ENCODE results near the gene NTM.

The NTM gene

DNA sequence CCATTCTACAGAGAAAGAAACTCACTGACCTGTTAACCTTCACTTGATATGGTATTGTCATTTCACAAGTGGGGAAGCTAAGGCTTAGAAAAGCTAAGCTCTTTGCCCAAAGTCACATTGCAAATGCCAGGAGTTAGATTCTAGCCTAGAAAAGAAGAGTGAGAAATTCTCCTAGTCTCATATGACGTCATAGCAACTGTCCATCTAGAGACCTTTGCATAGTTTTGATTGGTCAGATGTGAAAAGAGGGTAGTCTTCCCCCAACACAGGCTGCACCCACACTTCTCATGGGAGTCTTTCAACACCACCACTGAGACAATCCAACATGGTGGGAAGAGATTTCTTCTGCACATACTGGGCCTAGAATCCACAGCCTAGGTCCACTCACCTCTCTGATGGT, 197.9 kb downstream of the NTM start:
- DNase-seq (ENCODE audit: insufficient read length, low spot score) (no peak), FAIRE-seq (no peak)
- TF ChIP-seq, protein P1, sequence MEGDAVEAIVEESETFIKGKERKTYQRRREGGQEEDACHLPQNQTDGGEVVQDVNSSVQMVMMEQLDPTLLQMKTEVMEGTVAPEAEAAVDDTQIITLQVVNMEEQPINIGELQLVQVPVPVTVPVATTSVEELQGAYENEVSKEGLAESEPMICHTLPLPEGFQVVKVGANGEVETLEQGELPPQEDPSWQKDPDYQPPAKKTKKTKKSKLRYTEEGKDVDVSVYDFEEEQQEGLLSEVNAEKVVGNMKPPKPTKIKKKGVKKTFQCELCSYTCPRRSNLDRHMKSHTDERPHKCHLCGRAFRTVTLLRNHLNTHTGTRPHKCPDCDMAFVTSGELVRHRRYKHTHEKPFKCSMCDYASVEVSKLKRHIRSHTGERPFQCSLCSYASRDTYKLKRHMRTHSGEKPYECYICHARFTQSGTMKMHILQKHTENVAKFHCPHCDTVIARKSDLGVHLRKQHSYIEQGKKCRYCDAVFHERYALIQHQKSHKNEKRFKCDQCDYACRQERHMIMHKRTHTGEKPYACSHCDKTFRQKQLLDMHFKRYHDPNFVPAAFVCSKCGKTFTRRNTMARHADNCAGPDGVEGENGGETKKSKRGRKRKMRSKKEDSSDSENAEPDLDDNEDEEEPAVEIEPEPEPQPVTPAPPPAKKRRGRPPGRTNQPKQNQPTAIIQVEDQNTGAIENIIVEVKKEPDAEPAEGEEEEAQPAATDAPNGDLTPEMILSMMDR (IDR thresholded peaks at IDR 0.05; ENCODE audit: insufficient read depth, missing control alignments) = no peak

DNA sequence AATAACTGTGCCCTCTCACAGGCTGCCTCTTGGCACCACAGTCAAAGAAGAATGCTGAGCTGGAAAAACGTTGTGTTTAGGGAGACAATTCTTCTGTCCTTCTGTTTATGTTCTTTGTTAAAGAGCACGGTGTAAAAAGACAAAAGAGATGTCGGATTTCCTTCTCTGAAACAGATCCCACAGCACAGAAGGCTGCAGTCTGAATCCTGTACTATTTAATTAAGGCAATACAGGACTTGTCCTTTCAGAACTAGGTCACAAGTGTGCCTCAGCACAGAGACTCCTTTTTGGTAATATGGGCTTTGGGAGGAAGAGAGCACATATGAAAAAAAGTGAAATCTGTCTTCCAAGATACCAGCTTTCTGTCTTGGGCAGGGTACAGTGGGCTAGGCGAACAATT, 201.2 kb downstream of the NTM start:
- TF ChIP-seq, protein P1 (IDR thresholded peaks at IDR 0.05; ENCODE audit: insufficient read depth, missing control alignments) = no peak
- FAIRE-seq = no peak
- DNase-seq (ENCODE audit: insufficient read length, low spot score) = no peak

DNA sequence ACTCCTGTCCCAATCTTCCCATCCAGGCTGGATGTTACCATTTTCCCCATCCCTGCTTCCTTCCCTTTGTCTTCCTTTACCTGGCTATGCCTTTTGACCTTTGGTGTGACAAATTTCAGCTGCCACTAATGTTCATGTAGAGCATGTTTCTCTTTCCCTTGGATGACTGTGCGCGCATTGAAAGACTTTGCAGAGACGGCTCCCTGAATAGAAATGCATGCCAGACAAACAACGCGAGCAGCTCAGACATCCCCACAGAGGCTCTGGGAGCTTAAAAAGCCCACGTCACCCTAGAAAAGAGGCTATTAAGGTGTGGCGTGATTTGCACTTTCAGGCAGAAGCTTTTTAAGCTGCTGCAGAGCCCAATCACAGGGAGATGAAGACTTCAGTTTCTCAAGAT, 202.0 kb downstream of the NTM start:
- TF ChIP-seq, protein P1 (IDR thresholded peaks at IDR 0.05; ENCODE audit: insufficient read depth, missing control alignments) = no peak
- FAIRE-seq (no peak), DNase-seq (ENCODE audit: insufficient read length, low spot score) (no peak)

DNA sequence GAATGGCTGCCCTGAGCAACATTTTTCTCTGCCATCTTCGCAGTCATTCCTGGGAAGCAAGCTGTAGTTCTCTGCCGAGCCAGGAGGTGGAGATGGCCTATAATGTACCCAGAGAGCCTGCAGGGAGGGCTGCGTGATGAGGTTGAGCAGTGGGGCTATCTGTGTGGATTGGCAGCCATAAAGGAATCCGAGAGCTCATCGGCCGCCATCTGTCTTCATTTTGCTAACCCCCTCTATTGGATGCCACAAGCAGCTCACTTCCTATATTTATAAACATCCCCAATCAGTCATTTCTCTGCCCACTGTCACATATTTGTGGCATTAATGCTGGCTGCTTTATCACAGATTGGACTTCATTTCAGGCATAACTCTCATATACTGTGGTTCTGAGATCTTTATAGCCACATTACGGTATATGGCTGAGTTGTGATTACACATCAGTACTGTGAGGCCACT, 209.5 kb downstream of the NTM start:
- no peak for FAIRE-seq
- TF ChIP-seq, protein P1 (IDR thresholded peaks at IDR 0.05; ENCODE audit: insufficient read depth, missing control alignments) = peak; percentile 77
- no peak for DNase-seq (ENCODE audit: insufficient read length, low spot score)

DNA sequence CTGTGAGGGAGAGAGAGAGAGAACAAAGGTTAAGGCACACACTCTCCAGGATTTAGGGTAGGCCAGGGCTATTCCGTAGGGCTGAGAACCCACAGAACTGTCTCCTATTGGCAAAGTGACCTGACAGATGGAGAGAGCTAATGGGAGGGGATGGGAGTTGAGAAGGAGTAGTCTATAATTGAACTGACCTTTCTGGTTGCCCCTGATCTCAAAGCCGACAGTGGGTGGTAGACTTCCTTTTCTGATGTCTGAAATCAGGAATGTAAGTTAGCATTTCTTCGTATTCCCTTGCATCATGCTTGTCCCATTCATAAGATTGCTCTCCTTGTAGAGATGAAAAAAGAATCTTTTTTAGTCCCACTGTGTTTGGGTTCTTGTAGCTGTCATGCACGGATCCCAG, 210.1 kb downstream of the NTM start:
- no peak for DNase-seq (ENCODE audit: insufficient read length, low spot score)
- no peak for FAIRE-seq
- TF ChIP-seq, protein P1 (IDR thresholded peaks at IDR 0.05; ENCODE audit: insufficient read depth, missing control alignments) = no peak

DNA sequence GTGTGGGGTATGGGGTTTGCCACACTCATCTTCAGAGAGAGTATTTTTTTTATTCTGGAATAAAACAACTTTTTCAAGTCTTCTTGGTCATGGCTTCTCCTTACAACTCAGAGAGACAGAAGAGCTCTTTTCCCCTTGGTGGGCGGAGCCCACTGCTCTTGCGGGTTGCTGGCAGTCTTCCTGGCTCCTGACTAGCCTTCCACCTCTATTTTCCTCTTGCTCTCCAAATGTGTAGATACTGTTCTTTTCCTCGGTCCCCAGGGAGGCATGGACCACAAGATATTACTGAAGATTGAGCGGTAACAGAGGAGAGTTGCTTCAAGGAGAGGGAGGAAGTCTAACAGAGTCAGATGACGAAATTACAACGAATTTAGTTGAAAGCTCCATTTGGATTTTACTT, 210.6 kb downstream of the NTM start:
- TF ChIP-seq, protein P1 (IDR thresholded peaks at IDR 0.05; ENCODE audit: insufficient read depth, missing control alignments) = no peak
- DNase-seq (ENCODE audit: insufficient read length, low spot score) = no peak
- no peak for FAIRE-seq

DNA sequence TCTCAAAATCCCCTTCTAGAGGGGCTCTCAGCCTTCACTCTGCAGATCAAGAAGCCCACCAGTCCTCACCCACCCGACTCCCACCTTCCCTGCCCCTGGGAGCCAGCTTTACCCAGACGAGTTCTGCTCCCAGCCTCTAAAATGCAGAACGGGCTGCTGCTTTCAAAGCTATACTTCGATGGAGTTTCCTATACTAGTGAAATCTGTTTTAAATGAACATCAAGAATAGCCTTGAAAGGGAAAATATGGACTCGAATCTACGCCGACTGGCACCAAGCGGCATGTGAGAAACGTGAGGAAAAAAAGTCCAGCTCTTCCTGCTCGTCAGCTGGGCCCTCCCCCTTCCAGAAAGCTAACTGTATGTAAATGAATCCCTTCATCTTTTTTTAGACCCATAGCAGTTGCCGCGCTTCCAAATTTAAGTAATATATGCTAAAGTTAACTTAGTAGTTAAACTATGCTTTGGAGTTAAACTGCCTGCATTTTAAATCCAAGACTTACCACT, 211.7 kb downstream of the NTM start:
- no peak for FAIRE-seq
- TF ChIP-seq, protein P1 (IDR thresholded peaks at IDR 0.05; ENCODE audit: insufficient read depth, missing control alignments) = no peak

More for the DNA sequence above, 211.7 kb downstream of the NTM start:
- no peak for DNase-seq (ENCODE audit: insufficient read length, low spot score)
